Measurements from ENCODE around the gene ACP4.
A peak's percentile ranks its signal among the peaks of the same experiment; 100 is the strongest.

ACP4 gene

DNA sequence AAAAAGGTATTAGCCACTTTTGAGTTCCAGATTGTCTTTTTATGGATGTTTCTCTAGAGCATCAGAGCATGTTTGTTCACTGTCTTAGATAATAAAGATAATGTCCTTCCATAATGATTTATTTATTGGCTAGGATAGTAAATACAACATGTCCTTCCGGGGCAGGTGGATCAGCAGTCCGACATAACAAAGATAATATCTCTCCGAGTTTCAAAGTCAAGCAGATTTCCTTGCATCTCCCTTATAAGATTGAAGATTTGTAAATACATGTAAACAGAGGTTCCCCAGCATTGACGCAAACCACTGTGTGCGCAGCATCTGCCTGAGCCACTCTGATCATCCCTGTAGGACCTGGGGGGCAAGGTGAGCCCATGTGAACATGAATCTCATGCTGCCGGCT, 51.9 kb downstream of the ACP4 start:
- peak overlapping the region; percentile 100 for H3K27ac ChIP-seq
- TF ChIP-seq, protein P1, sequence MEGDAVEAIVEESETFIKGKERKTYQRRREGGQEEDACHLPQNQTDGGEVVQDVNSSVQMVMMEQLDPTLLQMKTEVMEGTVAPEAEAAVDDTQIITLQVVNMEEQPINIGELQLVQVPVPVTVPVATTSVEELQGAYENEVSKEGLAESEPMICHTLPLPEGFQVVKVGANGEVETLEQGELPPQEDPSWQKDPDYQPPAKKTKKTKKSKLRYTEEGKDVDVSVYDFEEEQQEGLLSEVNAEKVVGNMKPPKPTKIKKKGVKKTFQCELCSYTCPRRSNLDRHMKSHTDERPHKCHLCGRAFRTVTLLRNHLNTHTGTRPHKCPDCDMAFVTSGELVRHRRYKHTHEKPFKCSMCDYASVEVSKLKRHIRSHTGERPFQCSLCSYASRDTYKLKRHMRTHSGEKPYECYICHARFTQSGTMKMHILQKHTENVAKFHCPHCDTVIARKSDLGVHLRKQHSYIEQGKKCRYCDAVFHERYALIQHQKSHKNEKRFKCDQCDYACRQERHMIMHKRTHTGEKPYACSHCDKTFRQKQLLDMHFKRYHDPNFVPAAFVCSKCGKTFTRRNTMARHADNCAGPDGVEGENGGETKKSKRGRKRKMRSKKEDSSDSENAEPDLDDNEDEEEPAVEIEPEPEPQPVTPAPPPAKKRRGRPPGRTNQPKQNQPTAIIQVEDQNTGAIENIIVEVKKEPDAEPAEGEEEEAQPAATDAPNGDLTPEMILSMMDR (conservative IDR thresholded peaks at IDR 0.05), result no peak
- no peak for TF ChIP-seq ZFX (IDR thresholded peaks at IDR 0.05)

GRCh38 chr19:50843205-50843604, 53.0 kb downstream of the ACP4 start:
- H3K27ac ChIP-seq, result peak overlapping the region; percentile 100
- no peak for TF ChIP-seq ZFX (IDR thresholded peaks at IDR 0.05)
- TF ChIP-seq, protein P1 (conservative IDR thresholded peaks at IDR 0.05), result no peak

DNA sequence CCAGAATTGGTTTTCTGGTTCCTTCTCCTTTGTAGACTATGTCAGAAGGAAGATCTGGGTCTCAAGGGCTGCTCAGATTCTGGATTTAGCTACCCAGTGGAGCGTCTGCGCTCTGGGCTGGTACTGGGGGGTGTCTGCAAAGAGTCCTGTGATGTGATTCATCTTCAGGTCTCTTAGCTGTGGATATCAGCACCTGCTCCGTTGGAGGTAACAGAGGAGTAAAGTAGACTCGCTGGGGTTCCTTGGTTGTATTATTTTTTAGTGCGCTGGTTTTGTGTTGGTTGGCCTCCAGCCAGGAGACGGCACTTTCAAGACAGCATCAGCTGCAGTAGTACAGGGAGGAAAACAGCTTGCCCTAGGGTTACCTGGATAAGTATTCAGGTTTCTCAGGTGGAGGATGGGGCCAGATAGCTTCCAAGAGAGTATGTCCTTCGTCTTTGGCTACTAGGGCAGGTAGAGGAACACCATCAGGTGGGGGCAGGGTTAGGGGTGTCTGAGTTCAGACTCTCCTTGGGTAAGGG, 53.5 kb downstream of the ACP4 start:
- no peak for TF ChIP-seq ZFX (IDR thresholded peaks at IDR 0.05)
- TF ChIP-seq, protein P1 (conservative IDR thresholded peaks at IDR 0.05), result no peak
- peak overlapping the region; percentile 100 for H3K27ac ChIP-seq

DNA sequence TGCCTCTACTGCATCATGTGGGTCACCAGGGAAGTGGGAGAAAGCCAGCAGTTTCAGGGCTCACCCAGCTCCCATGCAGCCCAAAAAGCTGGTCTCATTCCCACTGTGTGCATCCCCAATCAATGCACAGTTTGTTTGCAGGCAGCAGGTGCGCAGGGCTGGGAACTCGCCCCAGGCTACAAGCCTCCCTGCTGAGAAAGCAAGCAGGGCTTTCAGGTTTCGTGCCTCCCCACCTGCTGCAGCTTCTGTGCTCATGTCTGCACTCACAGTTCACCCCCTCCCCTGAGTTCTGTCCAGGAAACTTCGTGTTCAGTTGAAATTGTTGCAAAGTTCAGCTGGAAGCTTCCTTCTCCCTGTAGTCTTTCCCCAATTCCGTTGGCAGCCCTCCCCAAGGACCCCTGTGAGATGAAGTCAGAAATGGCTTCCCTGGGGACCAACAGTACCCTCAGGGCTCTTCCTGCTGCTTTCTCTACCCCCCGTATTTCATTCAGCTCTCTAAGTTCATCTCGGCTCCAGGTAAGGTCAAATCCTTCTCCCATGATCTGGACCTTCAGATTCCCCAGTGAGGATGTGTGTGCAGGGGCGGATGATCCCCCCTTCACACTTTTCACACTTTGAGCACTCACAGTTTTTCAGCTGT, 54.2 kb downstream of the ACP4 start:
- H3K27ac ChIP-seq, result peak overlapping the region; percentile 100
- TF ChIP-seq, protein P1 (conservative IDR thresholded peaks at IDR 0.05), result no peak
- no peak for TF ChIP-seq ZFX (IDR thresholded peaks at IDR 0.05)
